Smooth muscle cell (in vitro differentiated cells): ENCODE results near the gene MUC5AC. TPM values are rescaled to one million over a fixed set of nuclear protein-coding genes. Genes with fewer than 3 reads are reported as not detected.

ENCODE experiments used
- DNase-seq: peaks from one replicate; lab custom pipeline; 2025; ENCODE audit not compliant: unreplicated experiment; lab: John Stamatoyannopoulos, UW
- H2AFZ ChIP-seq: fragments of 200-600 bp; sonication (generic); 2 replicates; pipeline ENCODE4 v1.6.0; 2016; ENCODE audit warnings: antibody characterized with exemption, low read depth, mild to moderate bottlenecking
- H3F3A ChIP-seq: fragments of 200-600 bp; sonication (generic); 2 replicates; pipeline ENCODE4 v1.6.0; 2017; ENCODE audit warnings: antibody characterized with exemption, low read depth
- H3K27ac ChIP-seq: fragments of 200-600 bp; sonication (generic); 2 replicates; pipeline ENCODE4 v1.5.1; 2016; ENCODE audit warnings: low read depth, mild to moderate bottlenecking
- H3K27me3 ChIP-seq: fragments of 200-600 bp; sonication (generic); 2 replicates; pipeline ENCODE4 v1.6.1; 2016; ENCODE audit warnings: low read depth, mild to moderate bottlenecking
- H3K36me3 ChIP-seq: fragments of 200-600 bp; sonication (generic); 2 replicates; pipeline ENCODE4 v1.5.1; 2016; ENCODE audit warnings: low read depth
- H3K4me1 ChIP-seq: fragments of 200-600 bp; sonication (generic); 2 replicates; pipeline ENCODE4 v1.5.1; 2016; ENCODE audit warnings: low read depth
- H3K4me2 ChIP-seq: fragments of 200-600 bp; sonication (generic); 2 replicates; pipeline ENCODE4 v1.6.0; 2016; ENCODE audit warnings: mild to moderate bottlenecking
- H3K4me3 ChIP-seq: fragments of 200-600 bp; sonication (generic); 2 replicates; pipeline ENCODE4 v1.5.1; 2016; ENCODE audit warnings: mild to moderate bottlenecking
- H3K79me2 ChIP-seq: fragments of 200-600 bp; sonication (generic); 2 replicates; pipeline ENCODE4 v1.6.0; 2016; ENCODE audit warnings: low read depth, mild to moderate bottlenecking
- H3K9ac ChIP-seq: fragments of 200-600 bp; sonication (generic); 2 replicates; pipeline ENCODE4 v1.6.0; 2016; ENCODE audit warnings: low read depth
- H3K9me3 ChIP-seq: fragments of 200-600 bp; sonication (generic); replicated peaks from 2 replicates; pipeline ENCODE4 v1.5.1; 2016; ENCODE audit warnings: low read depth
- H4K20me1 ChIP-seq: fragments of 200-600 bp; sonication (generic); 2 replicates; pipeline ENCODE4 v1.6.0; 2016; ENCODE audit warnings: low read depth
- CTCF ChIP-seq: fragments of 200-600 bp; sonication (generic); IDR thresholded peaks from 2 replicates; pipeline ENCODE4 v1.5.1; 2017; ENCODE audit warnings: borderline replicate concordance, mild to moderate bottlenecking, antibody characterized with exemption; ENCODE audit not compliant: insufficient read depth, poor library complexity, severe bottlenecking
- WGBS: methylation state at CpG from one replicate; pipeline ENCODE4 v1.1.7; 2016; ENCODE audit warnings: low lambda C conversion rate; 5-methylcytosine and 5-hydroxymethylcytosine counted together
- polyA plus RNA-seq: library from polyadenylated mRNA; unstranded; fragments of >200 nt; fragmentation: Nextera tagmentation; extraction: Ambion mirVana; gene quantifications from 2 replicates; pipeline ENCODE4 v1.2.1, GENCODE V29; 2016
- total RNA-seq: library from RNA; depleted of rRNA; stranded (reverse); fragments of >200 nt; gene quantifications from 2 replicates; pipeline ENCODE4 v1.2.3, GENCODE V29; 2014

MUC5AC gene
- total and polyA plus RNA-seq, 2 experiments from 2014 or later: not detected

GRCh38 chr11:1201395-1202153, 43.8 kb downstream of the MUC5AC start:
- Histone ChIP-seq H3K4me1 (no peaks in the 10 kb centered on the region), H3K9me3 (no peaks in the 10 kb centered on the region), H3K36me3 (no peaks in the 10 kb centered on the region), H4K20me1 (no peaks in the 10 kb centered on the region), H3K4me3 (no peak overlapping the region), H3K9ac (no peak overlapping the region), H3K4me2 (no peak overlapping the region), H3K27ac (no peak overlapping the region), H3K27me3 (no peaks in the 10 kb centered on the region), H3F3A (no peaks in the 10 kb centered on the region), H2AFZ (no peak overlapping the region), H3K79me2 (no peaks in the 10 kb centered on the region)
- no peak for TF ChIP-seq CTCF
- WGBS: 95% methylated on average over 3 of the region's 4 CpGs
- DNase-seq: no peak

- no peak for TF ChIP-seq CTCF
- 86% methylated on average over 16 of the region's 18 CpGs for WGBS
- no peaks in the 10 kb centered on the region for H3F3A ChIP-seq
- no peaks in the 10 kb centered on the region for H4K20me1 ChIP-seq
- H3K4me1 ChIP-seq: no peaks in the 10 kb centered on the region
- no peak overlapping the region for H2AFZ ChIP-seq
- H3K36me3 ChIP-seq: no peaks in the 10 kb centered on the region
- H3K4me2 ChIP-seq: no peak overlapping the region
- no peak for DNase-seq
- H3K27me3 ChIP-seq: no peaks in the 10 kb centered on the region
- H3K79me2 ChIP-seq: no peaks in the 10 kb centered on the region
- no peak overlapping the region for H3K27ac ChIP-seq
- no peak overlapping the region for H3K9ac ChIP-seq
- no peaks in the 10 kb centered on the region for H3K9me3 ChIP-seq
- no peak overlapping the region for H3K4me3 ChIP-seq
Measured at GRCh38 chr11:1202154-1202775, 44.5 kb downstream of the MUC5AC start.

GRCh38 chr11:1202776-1203504, 45.2 kb downstream of the MUC5AC start:
- no peaks in the 10 kb centered on the region for H3K9me3 ChIP-seq
- no peaks in the 10 kb centered on the region for H3K79me2 ChIP-seq
- H4K20me1 ChIP-seq: no peaks in the 10 kb centered on the region
- H3F3A ChIP-seq: no peaks in the 10 kb centered on the region
- H3K36me3 ChIP-seq: no peaks in the 10 kb centered on the region
- no peak overlapping the region for H3K9ac ChIP-seq
- no peaks in the 10 kb centered on the region for H3K4me1 ChIP-seq
- H3K4me3 ChIP-seq: no peak overlapping the region
- no peak overlapping the region for H3K27ac ChIP-seq
- H3K4me2 ChIP-seq: no peak overlapping the region
- H3K27me3 ChIP-seq: no peaks in the 10 kb centered on the region
- peak; percentile 22 for DNase-seq
- 33% methylated on average over 32 of the region's 32 CpGs for WGBS
- peak; percentile 82 for TF ChIP-seq CTCF
- H2AFZ ChIP-seq: no peak overlapping the region
